AG04450 (cell line): ENCODE results near the gene VSIG4. TPM values are rescaled to one million over a fixed set of nuclear protein-coding genes. Genes with fewer than 3 reads are reported as not detected.

ENCODE experiments used
- CTCF ChIA-PET: fragments of 300-600, 350-600 bp; formaldehyde crosslinking; extraction: SDS; loops from one replicate; lab custom pipeline; 2022; ENCODE audit warnings: antibody characterized with exemption, inconsistent platforms; lab: Charles Lee
- POLR2A ChIA-PET: fragments of 350-600 bp; formaldehyde crosslinking; extraction: SDS; loops from one replicate; lab custom pipeline; 2021; ENCODE audit warnings: antibody characterized with exemption, inconsistent platforms; lab: Yijun Ruan, JAX
- DNase-seq: peaks from one replicate; pipeline ENCODE4 v3.0.0-alpha.2; 2011; ENCODE audit warnings: low read depth, low spot score
- H3K27ac ChIP-seq: one replicate; pipeline ENCODE4 v1.5.1; 2012; ENCODE audit warnings: low read depth, low read length, control low read depth
- H3K27me3 ChIP-seq: one replicate; pipeline ENCODE4 v1.6.0; 2012; ENCODE audit warnings: low read length; ENCODE audit not compliant: control insufficient read depth, insufficient read depth
- H3K4me3 ChIP-seq: 2 replicates; pipeline ENCODE4 v1.5.1; 2011; ENCODE audit warnings: mild to moderate bottlenecking, low read depth, low read length, control low read depth
- H3K9me3 ChIP-seq: 2 replicates; pipeline ENCODE4 v1.5.1; 2012; ENCODE audit warnings: low read length; ENCODE audit not compliant: control insufficient read depth, insufficient read depth
- polyA plus RNA-seq: library from polyadenylated mRNA; depleted of rRNA; stranded (reverse); fragments of >200 nt; gene quantifications from 2 replicates; pipeline ENCODE4 v1.2.3, GENCODE V29; 2011
- TF ChIP-seq, protein P1 (sequence below): IDR thresholded peaks from 2 replicates; pipeline ENCODE4 v1.5.1; 2011; ENCODE audit warnings: low read depth, low read length, control low read depth, inconsistent platforms

Gene VSIG4
- polyA plus RNA-seq, 1 experiment, result not detected

DNA sequence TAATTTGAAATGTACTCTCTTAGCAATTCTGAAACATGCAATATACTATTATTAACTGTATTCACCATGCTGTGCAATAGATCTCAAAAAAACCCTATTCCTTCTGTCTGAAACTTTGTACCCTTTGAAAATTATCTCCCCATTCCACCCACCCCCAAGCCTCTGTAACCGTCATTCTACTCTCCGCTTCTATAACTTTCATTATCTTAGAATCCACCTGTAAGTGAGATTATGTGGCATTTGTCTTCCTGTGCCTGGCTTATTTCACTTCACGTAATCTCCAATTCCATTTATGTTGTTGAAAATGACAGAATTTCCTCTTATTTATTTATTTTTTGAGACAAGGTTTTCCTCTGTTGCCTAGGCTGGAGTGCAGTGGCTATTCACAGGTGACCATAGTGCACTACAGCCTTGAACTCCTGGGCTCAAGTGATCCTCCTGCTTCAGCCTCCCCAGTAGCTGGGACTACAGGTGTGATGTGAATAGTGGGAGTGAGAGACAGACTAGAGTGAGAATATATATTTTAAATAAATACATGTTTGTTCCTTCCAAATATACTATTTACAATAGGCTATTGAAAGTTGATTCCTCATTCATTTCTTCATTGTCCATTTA lies 30.5 kb downstream of the VSIG4 start:
- no peak for DNase-seq
- H3K27ac ChIP-seq, result no peak overlapping the region
- ChIA-PET CTCF (interaction anchor here (0.7 kb wide), 1 partner anchor 69 kb away, joined by 3 read pairs; no protein-coding TSS in a partner anchor), POLR2A (no interaction called here)
- H3K27me3 ChIP-seq, result no peaks in the 10 kb centered on the region
- TF ChIP-seq, protein P1, sequence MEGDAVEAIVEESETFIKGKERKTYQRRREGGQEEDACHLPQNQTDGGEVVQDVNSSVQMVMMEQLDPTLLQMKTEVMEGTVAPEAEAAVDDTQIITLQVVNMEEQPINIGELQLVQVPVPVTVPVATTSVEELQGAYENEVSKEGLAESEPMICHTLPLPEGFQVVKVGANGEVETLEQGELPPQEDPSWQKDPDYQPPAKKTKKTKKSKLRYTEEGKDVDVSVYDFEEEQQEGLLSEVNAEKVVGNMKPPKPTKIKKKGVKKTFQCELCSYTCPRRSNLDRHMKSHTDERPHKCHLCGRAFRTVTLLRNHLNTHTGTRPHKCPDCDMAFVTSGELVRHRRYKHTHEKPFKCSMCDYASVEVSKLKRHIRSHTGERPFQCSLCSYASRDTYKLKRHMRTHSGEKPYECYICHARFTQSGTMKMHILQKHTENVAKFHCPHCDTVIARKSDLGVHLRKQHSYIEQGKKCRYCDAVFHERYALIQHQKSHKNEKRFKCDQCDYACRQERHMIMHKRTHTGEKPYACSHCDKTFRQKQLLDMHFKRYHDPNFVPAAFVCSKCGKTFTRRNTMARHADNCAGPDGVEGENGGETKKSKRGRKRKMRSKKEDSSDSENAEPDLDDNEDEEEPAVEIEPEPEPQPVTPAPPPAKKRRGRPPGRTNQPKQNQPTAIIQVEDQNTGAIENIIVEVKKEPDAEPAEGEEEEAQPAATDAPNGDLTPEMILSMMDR, result no peak
- H3K4me3 ChIP-seq, result no peak overlapping the region
- H3K9me3 ChIP-seq, result no peaks in the 10 kb centered on the region

DNA sequence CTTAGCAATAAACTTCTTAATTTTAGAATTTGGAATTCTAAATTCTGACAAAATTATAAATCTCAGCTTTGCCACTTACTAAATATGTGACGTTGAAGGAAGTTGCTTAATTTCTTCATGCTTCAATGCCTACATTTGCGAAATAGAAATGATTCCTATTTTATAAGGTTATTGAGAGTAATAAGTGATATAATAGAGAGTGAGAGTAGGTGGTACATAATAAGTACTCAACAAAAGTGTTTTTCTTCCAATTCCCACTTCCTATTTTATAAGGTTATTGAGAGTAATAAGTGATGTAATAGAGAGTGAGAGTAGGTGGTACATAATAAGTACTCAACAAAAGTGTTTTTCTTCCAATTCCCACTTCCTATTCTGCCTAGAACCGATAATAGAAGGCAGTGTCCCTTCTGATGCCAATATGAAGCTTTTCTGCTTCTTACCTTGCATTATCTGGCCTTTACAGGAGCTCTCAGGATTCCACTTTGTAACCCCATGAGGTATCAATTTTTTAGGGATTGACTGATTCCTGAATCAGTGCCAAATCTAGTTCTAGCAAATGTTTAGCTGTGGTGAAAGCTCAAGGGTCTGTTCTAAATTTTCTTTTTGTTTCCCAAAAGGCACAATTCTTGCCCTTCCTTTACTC lies 31.4 kb downstream of the VSIG4 start:
- no peak for DNase-seq
- ChIA-PET POLR2A (no interaction called here), CTCF (no interaction called here)
- Histone ChIP-seq H3K4me3 (no peak overlapping the region), H3K27me3 (no peaks in the 10 kb centered on the region), H3K27ac (no peak overlapping the region), H3K9me3 (no peaks in the 10 kb centered on the region)
- TF ChIP-seq, protein P1, result no peak

DNA sequence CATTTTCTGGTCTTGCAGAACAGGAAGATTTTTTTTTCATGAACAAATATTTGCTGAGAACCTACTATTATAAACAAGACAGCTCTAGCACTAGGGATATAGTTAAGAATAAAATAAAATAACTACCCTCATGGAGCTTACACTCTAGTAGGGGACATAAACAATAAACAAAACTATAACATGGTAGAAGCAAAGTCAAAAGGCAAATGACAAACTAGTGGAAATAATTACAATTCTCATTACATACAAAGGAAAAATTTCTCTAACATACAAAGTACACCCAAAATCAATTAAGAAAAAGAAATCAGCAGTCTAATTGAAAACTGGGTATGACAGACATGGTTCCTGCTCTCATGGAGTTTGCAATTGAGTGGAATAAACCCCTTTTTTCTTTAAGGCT lies 32.0 kb downstream of the VSIG4 start:
- Histone ChIP-seq H3K9me3 (no peaks in the 10 kb centered on the region), H3K4me3 (no peak overlapping the region), H3K27ac (no peak overlapping the region), H3K27me3 (no peaks in the 10 kb centered on the region)
- ChIA-PET CTCF (no interaction called here), POLR2A (no interaction called here)
- TF ChIP-seq, protein P1, result no peak
- DNase-seq, result no peak

DNA sequence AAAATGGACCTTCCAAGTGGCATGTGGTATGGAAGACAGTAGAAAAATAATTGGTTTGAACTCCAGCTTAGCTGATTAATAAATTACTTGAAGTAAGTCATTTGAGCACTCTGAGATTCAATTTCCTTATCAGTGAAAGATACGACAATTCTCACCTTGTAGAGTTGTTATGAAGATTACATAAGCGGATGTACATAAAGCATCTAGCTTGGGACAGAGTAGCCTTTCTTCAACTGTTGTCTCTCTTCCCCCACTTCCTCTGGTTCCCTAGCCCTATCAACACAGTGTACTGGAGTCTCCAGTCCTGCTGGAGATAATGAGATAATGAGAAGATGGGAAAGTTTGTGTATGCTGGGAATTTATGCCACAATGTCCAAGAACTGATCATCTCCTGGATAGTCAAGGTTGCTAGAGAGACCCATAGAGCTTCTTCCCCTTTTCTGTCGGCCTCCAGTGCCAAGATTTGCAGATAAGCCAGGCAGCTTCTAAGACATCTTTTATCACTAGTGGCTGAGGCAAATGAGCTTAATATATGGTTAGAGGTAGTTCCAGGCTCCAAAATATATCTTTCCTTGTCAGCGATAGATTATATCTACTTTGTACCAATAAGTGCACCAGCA lies 33.9 kb downstream of the VSIG4 start:
- no peak overlapping the region for H3K27ac ChIP-seq
- TF ChIP-seq, protein P1, result no peak
- POLR2A ChIA-PET, result no interaction called here
- no peaks in the 10 kb centered on the region for H3K9me3 ChIP-seq
- CTCF ChIA-PET, result no interaction called here
- no peaks in the 10 kb centered on the region for H3K27me3 ChIP-seq
- no peak overlapping the region for H3K4me3 ChIP-seq
- DNase-seq, result no peak
